ENCODE measurements around the gene LRIG1.

- TF ChIP-seq EP300 (IDR thresholded peaks at IDR 0.05; ENCODE audit: borderline replicate concordance) (no peak), NFIC (IDR thresholded peaks at IDR 0.05) (no peak), RAD21 (IDR thresholded peaks at IDR 0.05; ENCODE audit: low read depth) (no peak), MAX (IDR thresholded peaks at IDR 0.05) (no peak)
Measured at GRCh38 chr3:66469220-66469640, 31.6 kb downstream of the LRIG1 start.

All from Ishikawa (cell line).